HepG2 (cell line): ENCODE measurements around the gene P4HB. TPM values are rescaled to one million over a fixed set of nuclear protein-coding genes. Genes with fewer than 3 reads are reported as not detected.
A peak's percentile ranks its signal among the peaks of the same experiment; 100 is the strongest.

ENCODE experiments used
- CC2D1A ChIP-seq: sonication (generic); formaldehyde crosslinking; IDR thresholded peaks from 2 replicates; pipeline ENCODE4 v1.8.1; 2023; ENCODE audit warnings: mild to moderate bottlenecking, missing genetic modification reagents
- HNRNPLL ChIP-seq: fragments of 200-400 bp; formaldehyde crosslinking; IDR thresholded peaks from 2 replicates; pipeline ENCODE4 v1.6.1; 2017; ENCODE audit warnings: mild to moderate bottlenecking, low read depth, low read length; ENCODE audit not compliant: poor library complexity, severe bottlenecking
- KDM4B ChIP-seq: sonication (generic); formaldehyde crosslinking; IDR thresholded peaks from 2 replicates; pipeline ENCODE4 v1.4.0; 2020; ENCODE audit warnings: missing genetic modification reagents
- MAFF ChIP-seq: IDR thresholded peaks from 2 replicates; pipeline ENCODE4 v1.6.1; 2011; ENCODE audit warnings: low read depth, low read length, improper control_type of control experiment
- MED1 ChIP-seq: sonication (generic); formaldehyde crosslinking; IDR thresholded peaks from 2 replicates; pipeline ENCODE4 v1.4.0; 2020; ENCODE audit warnings: missing genetic modification reagents
- MLLT10 ChIP-seq: sonication (generic); formaldehyde crosslinking; IDR thresholded peaks from 2 replicates; pipeline ENCODE4 v1.4.0; 2020; ENCODE audit warnings: missing genetic modification reagents
- MXD4 ChIP-seq: IDR thresholded peaks from 2 replicates; pipeline ENCODE4 v1.6.1; 2016; ENCODE audit warnings: mild to moderate bottlenecking, missing biosample characterization, missing genetic modification reagents
- RCOR2 ChIP-seq: IDR thresholded peaks from 2 replicates; pipeline ENCODE4 v1.6.1; 2016; ENCODE audit warnings: missing biosample characterization, missing genetic modification reagents
- TBX3 ChIP-seq: fragments of 450-650 bp; IDR thresholded peaks from 2 replicates; pipeline ENCODE4 v1.6.1; 2017; ENCODE audit warnings: antibody characterized with exemption, mild to moderate bottlenecking, inconsistent platforms, borderline replicate concordance
- THYN1 ChIP-seq: sonication (generic); formaldehyde crosslinking; IDR thresholded peaks from 2 replicates; pipeline ENCODE4 v1.8.1; 2023; ENCODE audit warnings: low read depth, mild to moderate bottlenecking, moderate library complexity, missing genetic modification reagents, borderline replicate concordance
- ZNF33B ChIP-seq: sonication (generic); formaldehyde crosslinking; IDR thresholded peaks from 2 replicates; pipeline ENCODE4 v1.5.1; 2020; ENCODE audit warnings: mild to moderate bottlenecking, missing genetic modification reagents
- ZNF468 ChIP-seq: sonication (generic); formaldehyde crosslinking; IDR thresholded peaks from 2 replicates; pipeline ENCODE4 v1.8.0; 2022; ENCODE audit warnings: mild to moderate bottlenecking, moderate library complexity, missing genetic modification reagents
- polyA plus RNA-seq, 8 experiments: library from polyadenylated mRNA; depleted of rRNA in 3 of 8; stranded (reverse) in 7 of 8; unstranded in 1 of 8; fragments of >200 nt; fragmentation: Illumina TruSeq in 4 of 8; extraction: Trizol in 4 of 8; gene quantifications; 2 replicates each; pipeline versions ENCODE4 v1.2.1 to v1.2.3, GENCODE V29; 2011 to 2016; ENCODE audit warnings: low read depth in 4 of 8, missing spikeins in 1 of 8, mixed read lengths in 1 of 8; ENCODE audit not compliant: insufficient read depth in 1 of 8
- total RNA-seq, 5 experiments: library from RNA; depleted of rRNA; stranded (reverse); fragments of >200 nt; fragmentation: Illumina TruSeq; extraction: Trizol; gene quantifications; 2 replicates each; pipeline ENCODE4 v1.2.3, GENCODE V29; 2016; ENCODE audit warnings: low read depth in 1 of 5
- TF ChIP-seq, protein P1 (sequence below): sonication (generic); formaldehyde crosslinking; IDR thresholded peaks from 2 replicates; pipeline ENCODE4 v1.5.0; 2020; ENCODE audit warnings: mild to moderate bottlenecking, missing genetic modification reagents
- TF ChIP-seq, protein P2 (sequence below): sonication (generic); formaldehyde crosslinking; IDR thresholded peaks from 2 replicates; pipeline ENCODE4 v1.8.0; 2022; ENCODE audit warnings: missing genetic modification reagents, low read depth, mild to moderate bottlenecking, borderline replicate concordance
- TF ChIP-seq, protein P3 (sequence below): sonication (generic); formaldehyde crosslinking; IDR thresholded peaks from 2 replicates; pipeline ENCODE4 v1.5.1; 2020; ENCODE audit warnings: mild to moderate bottlenecking, missing genetic modification reagents, moderate library complexity
- TF ChIP-seq, protein P4 (sequence below): sonication (generic); formaldehyde crosslinking; IDR thresholded peaks from 2 replicates; pipeline ENCODE4 v1.4.0; 2020; ENCODE audit warnings: missing genetic modification reagents

P4HB gene
- total and polyA plus RNA-seq, 2 of the 13 experiments (the other 11 are each of a cell fraction or from before 2014, with no cell fraction given) = 185 to 782 TPM

DNA sequence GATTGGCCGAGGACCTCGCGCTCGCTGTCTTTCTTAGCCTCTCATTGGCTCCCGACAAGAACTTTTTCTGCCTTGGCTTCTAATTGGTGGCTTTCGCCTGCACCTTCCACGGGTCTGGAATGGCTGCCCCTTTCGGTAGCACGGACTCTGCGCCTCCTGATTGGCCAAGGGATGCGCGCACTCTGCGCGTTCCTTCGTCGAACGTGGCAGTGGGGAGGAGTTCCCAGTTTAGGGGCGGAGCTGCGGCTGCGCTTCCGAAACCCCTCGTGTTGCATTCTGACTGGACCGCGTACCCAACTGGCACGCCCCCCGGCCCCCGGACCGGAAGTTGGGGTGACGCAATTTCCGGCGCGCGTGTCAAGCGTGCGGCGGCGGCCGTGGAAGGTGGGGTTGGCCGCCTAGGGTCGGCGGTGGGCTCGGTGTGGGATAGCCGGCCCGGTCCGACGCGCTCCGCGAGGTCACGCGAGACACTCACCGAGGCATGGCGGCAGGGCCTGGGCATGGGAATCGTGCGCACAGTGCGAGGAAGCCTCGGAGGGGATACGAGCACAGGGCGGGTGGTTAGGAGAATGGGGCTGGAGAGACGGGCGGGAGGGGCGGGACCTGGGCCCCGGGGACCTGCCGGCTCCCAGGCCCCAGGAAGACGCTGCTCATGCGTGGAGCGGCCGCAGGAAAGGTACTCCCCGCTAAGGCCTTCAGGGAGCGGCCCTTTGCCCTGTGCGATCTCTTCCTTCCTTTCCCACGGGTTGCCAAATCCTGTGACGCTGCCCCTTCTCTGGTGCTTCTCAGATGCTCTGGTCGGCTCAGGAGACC, 627 bp upstream of the P4HB start (continued):
- TF ChIP-seq, protein P1, sequence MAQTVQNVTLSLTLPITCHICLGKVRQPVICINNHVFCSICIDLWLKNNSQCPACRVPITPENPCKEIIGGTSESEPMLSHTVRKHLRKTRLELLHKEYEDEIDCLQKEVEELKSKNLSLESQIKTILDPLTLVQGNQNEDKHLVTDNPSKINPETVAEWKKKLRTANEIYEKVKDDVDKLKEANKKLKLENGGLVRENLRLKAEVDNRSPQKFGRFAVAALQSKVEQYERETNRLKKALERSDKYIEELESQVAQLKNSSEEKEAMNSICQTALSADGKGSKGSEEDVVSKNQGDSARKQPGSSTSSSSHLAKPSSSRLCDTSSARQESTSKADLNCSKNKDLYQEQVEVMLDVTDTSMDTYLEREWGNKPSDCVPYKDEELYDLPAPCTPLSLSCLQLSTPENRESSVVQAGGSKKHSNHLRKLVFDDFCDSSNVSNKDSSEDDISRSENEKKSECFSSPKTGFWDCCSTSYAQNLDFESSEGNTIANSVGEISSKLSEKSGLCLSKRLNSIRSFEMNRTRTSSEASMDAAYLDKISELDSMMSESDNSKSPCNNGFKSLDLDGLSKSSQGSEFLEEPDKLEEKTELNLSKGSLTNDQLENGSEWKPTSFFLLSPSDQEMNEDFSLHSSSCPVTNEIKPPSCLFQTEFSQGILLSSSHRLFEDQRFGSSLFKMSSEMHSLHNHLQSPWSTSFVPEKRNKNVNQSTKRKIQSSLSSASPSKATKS (CRISPR knock-in tag) = no peak; the same call in 1 of the 2 replicates
- TF ChIP-seq TBX3 = peak; percentile 93
- TF ChIP-seq CC2D1A (CRISPR knock-in tag) = no peak
- TF ChIP-seq MED1 (CRISPR knock-in tag) = peak; percentile 92
- peak; percentile 95 for TF ChIP-seq MXD4
- no peak for TF ChIP-seq THYN1 (CRISPR knock-in tag)
- TF ChIP-seq, protein P2, sequence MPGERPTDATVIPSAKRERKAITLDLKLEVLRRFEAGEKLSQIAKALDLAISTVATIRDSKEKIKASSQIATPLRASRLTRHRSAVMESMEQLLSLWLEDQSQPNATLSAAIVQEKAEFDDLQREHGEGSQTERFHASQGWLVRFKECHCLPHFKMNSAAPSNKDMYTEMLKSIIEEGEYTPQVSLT = no peak
- peak; percentile 96 for TF ChIP-seq ZNF33B (CRISPR knock-in tag)
- TF ChIP-seq MLLT10 = no peak
- TF ChIP-seq, protein P3, sequence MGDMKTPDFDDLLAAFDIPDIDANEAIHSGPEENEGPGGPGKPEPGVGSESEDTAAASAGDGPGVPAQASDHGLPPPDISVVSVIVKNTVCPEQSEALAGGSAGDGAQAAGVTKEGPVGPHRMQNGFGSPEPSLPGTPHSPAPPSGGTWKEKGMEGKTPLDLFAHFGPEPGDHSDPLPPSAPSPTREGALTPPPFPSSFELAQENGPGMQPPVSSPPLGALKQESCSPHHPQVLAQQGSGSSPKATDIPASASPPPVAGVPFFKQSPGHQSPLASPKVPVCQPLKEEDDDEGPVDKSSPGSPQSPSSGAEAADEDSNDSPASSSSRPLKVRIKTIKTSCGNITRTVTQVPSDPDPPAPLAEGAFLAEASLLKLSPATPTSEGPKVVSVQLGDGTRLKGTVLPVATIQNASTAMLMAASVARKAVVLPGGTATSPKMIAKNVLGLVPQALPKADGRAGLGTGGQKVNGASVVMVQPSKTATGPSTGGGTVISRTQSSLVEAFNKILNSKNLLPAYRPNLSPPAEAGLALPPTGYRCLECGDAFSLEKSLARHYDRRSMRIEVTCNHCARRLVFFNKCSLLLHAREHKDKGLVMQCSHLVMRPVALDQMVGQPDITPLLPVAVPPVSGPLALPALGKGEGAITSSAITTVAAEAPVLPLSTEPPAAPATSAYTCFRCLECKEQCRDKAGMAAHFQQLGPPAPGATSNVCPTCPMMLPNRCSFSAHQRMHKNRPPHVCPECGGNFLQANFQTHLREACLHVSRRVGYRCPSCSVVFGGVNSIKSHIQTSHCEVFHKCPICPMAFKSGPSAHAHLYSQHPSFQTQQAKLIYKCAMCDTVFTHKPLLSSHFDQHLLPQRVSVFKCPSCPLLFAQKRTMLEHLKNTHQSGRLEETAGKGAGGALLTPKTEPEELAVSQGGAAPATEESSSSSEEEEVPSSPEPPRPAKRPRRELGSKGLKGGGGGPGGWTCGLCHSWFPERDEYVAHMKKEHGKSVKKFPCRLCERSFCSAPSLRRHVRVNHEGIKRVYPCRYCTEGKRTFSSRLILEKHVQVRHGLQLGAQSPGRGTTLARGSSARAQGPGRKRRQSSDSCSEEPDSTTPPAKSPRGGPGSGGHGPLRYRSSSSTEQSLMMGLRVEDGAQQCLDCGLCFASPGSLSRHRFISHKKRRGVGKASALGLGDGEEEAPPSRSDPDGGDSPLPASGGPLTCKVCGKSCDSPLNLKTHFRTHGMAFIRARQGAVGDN = peak; percentile 88
- TF ChIP-seq MAFF = no peak
- peak; percentile 89 for TF ChIP-seq HNRNPLL
- no peak for TF ChIP-seq RCOR2
- TF ChIP-seq ZNF468 (CRISPR knock-in tag) = no peak; the same call in 1 of the 2 replicates
- TF ChIP-seq, protein P4, sequence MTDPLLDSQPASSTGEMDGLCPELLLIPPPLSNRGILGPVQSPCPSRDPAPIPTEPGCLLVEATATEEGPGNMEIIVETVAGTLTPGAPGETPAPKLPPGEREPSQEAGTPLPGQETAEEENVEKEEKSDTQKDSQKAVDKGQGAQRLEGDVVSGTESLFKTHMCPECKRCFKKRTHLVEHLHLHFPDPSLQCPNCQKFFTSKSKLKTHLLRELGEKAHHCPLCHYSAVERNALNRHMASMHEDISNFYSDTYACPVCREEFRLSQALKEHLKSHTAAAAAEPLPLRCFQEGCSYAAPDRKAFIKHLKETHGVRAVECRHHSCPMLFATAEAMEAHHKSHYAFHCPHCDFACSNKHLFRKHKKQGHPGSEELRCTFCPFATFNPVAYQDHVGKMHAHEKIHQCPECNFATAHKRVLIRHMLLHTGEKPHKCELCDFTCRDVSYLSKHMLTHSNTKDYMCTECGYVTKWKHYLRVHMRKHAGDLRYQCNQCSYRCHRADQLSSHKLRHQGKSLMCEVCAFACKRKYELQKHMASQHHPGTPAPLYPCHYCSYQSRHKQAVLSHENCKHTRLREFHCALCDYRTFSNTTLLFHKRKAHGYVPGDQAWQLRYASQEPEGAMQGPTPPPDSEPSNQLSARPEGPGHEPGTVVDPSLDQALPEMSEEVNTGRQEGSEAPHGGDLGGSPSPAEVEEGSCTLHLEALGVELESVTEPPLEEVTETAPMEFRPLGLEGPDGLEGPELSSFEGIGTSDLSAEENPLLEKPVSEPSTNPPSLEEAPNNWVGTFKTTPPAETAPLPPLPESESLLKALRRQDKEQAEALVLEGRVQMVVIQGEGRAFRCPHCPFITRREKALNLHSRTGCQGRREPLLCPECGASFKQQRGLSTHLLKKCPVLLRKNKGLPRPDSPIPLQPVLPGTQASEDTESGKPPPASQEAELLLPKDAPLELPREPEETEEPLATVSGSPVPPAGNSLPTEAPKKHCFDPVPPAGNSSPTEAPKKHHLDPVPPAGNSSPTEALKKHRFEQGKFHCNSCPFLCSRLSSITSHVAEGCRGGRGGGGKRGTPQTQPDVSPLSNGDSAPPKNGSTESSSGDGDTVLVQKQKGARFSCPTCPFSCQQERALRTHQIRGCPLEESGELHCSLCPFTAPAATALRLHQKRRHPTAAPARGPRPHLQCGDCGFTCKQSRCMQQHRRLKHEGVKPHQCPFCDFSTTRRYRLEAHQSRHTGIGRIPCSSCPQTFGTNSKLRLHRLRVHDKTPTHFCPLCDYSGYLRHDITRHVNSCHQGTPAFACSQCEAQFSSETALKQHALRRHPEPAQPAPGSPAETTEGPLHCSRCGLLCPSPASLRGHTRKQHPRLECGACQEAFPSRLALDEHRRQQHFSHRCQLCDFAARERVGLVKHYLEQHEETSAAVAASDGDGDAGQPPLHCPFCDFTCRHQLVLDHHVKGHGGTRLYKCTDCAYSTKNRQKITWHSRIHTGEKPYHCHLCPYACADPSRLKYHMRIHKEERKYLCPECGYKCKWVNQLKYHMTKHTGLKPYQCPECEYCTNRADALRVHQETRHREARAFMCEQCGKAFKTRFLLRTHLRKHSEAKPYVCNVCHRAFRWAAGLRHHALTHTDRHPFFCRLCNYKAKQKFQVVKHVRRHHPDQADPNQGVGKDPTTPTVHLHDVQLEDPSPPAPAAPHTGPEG (CRISPR knock-in tag) = peak; percentile 60; the same call in 1 of the 2 replicates
- TF ChIP-seq KDM4B = peak; percentile 72; the same call in 1 of the 2 replicates
